GM23338 (cell line): ENCODE results near the gene NDUFV1. TPM values are rescaled to one million over a fixed set of nuclear protein-coding genes. Genes with fewer than 3 reads are reported as not detected.

Source experiments
- ATAC-seq: fragments of 200-7000 bp; cut with Tn5 transposase; 3 replicates; pipeline ENCODE4 v1.9.1; 2020
- DNase-seq: peaks from one replicate; pipeline ENCODE4 v3.0.0-alpha.2; 2015; ENCODE audit warnings: low spot score
- H2AFZ ChIP-seq: fragments of 200-600 bp; sonication (generic); 2 replicates; pipeline ENCODE4 v1.8.0; 2016; ENCODE audit warnings: antibody characterized with exemption, mild to moderate bottlenecking, moderate library complexity
- H3F3A ChIP-seq: fragments of 200-600 bp; sonication (generic); replicated peaks from 2 replicates; pipeline ENCODE4 v1.8.0; 2017; ENCODE audit warnings: antibody characterized with exemption, mixed run types, low read depth
- H3K27ac ChIP-seq: fragments of 200-600 bp; sonication (generic); 2 replicates; pipeline ENCODE4 v1.6.1; 2016; ENCODE audit warnings: low read depth
- H3K27me3 ChIP-seq: fragments of 200-600 bp; sonication (generic); 2 replicates; pipeline ENCODE4 v1.8.0; 2016; ENCODE audit warnings: mild to moderate bottlenecking, mixed run types, moderate library complexity; ENCODE audit not compliant: insufficient read depth
- H3K36me3 ChIP-seq: fragments of 200-600 bp; sonication (generic); 2 replicates; pipeline ENCODE4 v1.8.0; 2016; ENCODE audit warnings: mild to moderate bottlenecking; ENCODE audit not compliant: insufficient read depth
- H3K4me1 ChIP-seq: fragments of 200-600 bp; sonication (generic); 2 replicates; pipeline ENCODE4 v1.8.0; 2016; ENCODE audit warnings: mild to moderate bottlenecking, moderate library complexity; ENCODE audit not compliant: insufficient read depth
- H3K4me2 ChIP-seq: fragments of 200-600 bp; sonication (generic); 2 replicates; pipeline ENCODE4 v1.7.1; 2017; ENCODE audit warnings: mixed run types
- H3K4me3 ChIP-seq: fragments of 200-600 bp; sonication (generic); 2 replicates; pipeline ENCODE4 v1.6.1; 2016; ENCODE audit warnings: mixed run types
- H3K79me2 ChIP-seq: fragments of 200-600 bp; sonication (generic); replicated peaks from 2 replicates; pipeline ENCODE4 v1.8.0; 2017; ENCODE audit warnings: mild to moderate bottlenecking; ENCODE audit not compliant: insufficient read depth
- H3K9me2 ChIP-seq: fragments of 200-600 bp; sonication (generic); 2 replicates; pipeline ENCODE4 v1.8.0; 2017; ENCODE audit not compliant: insufficient read depth
- H4K20me1 ChIP-seq: fragments of 200-600 bp; sonication (generic); replicated peaks from 2 replicates; pipeline ENCODE4 v1.8.0; 2017; ENCODE audit warnings: mild to moderate bottlenecking; ENCODE audit not compliant: insufficient read depth
- H3K27ac Mint-ChIP-seq: 2 replicates; pipeline ENCODE4 v1.8.0; 2020; ENCODE audit warnings: inconsistent platforms, mild to moderate bottlenecking, moderate library complexity, mixed read lengths
- H3K27me3 Mint-ChIP-seq: 3 replicates; pipeline ENCODE4 v1.8.0; 2022; ENCODE audit warnings: low read depth, mild to moderate bottlenecking, moderate library complexity, mixed read lengths, inconsistent platforms; ENCODE audit not compliant: insufficient read depth, poor library complexity
- H3K36me3 Mint-ChIP-seq: 3 replicates; pipeline ENCODE4 v1.8.0; 2021; ENCODE audit warnings: low read depth, mild to moderate bottlenecking, inconsistent platforms, moderate library complexity, mixed read lengths
- H3K4me1 Mint-ChIP-seq: 3 replicates; pipeline ENCODE4 v1.8.0; 2020; ENCODE audit warnings: mild to moderate bottlenecking, inconsistent platforms, mixed read lengths
- H3K4me3 Mint-ChIP-seq: 3 replicates; pipeline ENCODE4 v1.8.0; 2021; ENCODE audit warnings: moderate library complexity, mild to moderate bottlenecking, inconsistent platforms, mixed read lengths
- H3K9me3 Mint-ChIP-seq: 3 replicates; pipeline ENCODE4 v1.8.0; 2020; ENCODE audit warnings: moderate library complexity, mild to moderate bottlenecking, inconsistent platforms, mixed read lengths
- CREB1 ChIP-seq: fragments of 250-450 bp; sonication (Bioruptor Pico); IDR thresholded peaks from 2 replicates; pipeline ENCODE4 v1.5.0; 2020; ENCODE audit warnings: low read depth, mild to moderate bottlenecking, moderate library complexity
- CTCF ChIP-seq, 2 experiments: fragments of 200-600 bp in 1 of 2; sonication (generic) in 1 of 2; conservative IDR thresholded peaks; 2 replicates each; pipeline versions ENCODE4 v1.5.1 to v1.6.1; 2016 to 2017; ENCODE audit warnings: antibody characterized with exemption in 2 of 2, low read depth in 2 of 2, mild to moderate bottlenecking in 2 of 2, moderate library complexity in 1 of 2
- ETS1 ChIP-seq: IDR thresholded peaks from 2 replicates; pipeline ENCODE4 v1.6.1; 2016; ENCODE audit warnings: antibody characterized with exemption
- EZH2 ChIP-seq: fragments of 200-600 bp; sonication (generic); IDR thresholded peaks from one replicate; pipeline ENCODE4 v1.8.0; 2017; ENCODE audit warnings: antibody characterized with exemption, mild to moderate bottlenecking, low read depth; ENCODE audit not compliant: unreplicated experiment
- EZH2phosphoT487 ChIP-seq: fragments of 200-600 bp; sonication (generic); IDR thresholded peaks from one replicate; pipeline ENCODE4 v1.8.1; 2018; ENCODE audit warnings: antibody characterized with exemption; ENCODE audit not compliant: unreplicated experiment
- JUNB ChIP-seq: IDR thresholded peaks from one replicate; pipeline ENCODE4 v1.6.1; 2016; ENCODE audit warnings: antibody characterized with exemption; ENCODE audit not compliant: unreplicated experiment
- NANOG ChIP-seq: IDR thresholded peaks from 2 replicates; pipeline ENCODE4 v1.6.1; 2016; ENCODE audit warnings: antibody characterized with exemption, borderline replicate concordance
- POLR2AphosphoS5 ChIP-seq: IDR thresholded peaks from 2 replicates; pipeline ENCODE4 v1.6.1; 2016; ENCODE audit warnings: antibody characterized with exemption, low read depth
- REST ChIP-seq: IDR thresholded peaks from one replicate; pipeline ENCODE4 v1.6.1; 2018; ENCODE audit warnings: antibody characterized with exemption; ENCODE audit not compliant: unreplicated experiment
- STAT1 ChIP-seq: IDR thresholded peaks from one replicate; pipeline ENCODE4 v1.6.1; 2016; ENCODE audit warnings: antibody characterized with exemption; ENCODE audit not compliant: unreplicated experiment
- ZNF114 ChIP-seq: fragments of 250-450 bp; sonication (Bioruptor Pico); IDR thresholded peaks from 2 replicates; pipeline ENCODE4 v1.5.0; 2020; ENCODE audit warnings: mild to moderate bottlenecking, moderate library complexity
- ZNF331 ChIP-seq: fragments of 250-450 bp; sonication (Bioruptor Pico); IDR thresholded peaks from 2 replicates; pipeline ENCODE4 v1.5.0; 2020; ENCODE audit warnings: low read depth, mild to moderate bottlenecking, moderate library complexity
- ZNF462 ChIP-seq: fragments of 250-450 bp; sonication (Bioruptor Pico); IDR thresholded peaks from 2 replicates; pipeline ENCODE4 v1.5.0; 2020; ENCODE audit warnings: mild to moderate bottlenecking, moderate library complexity
- polyA plus RNA-seq: library from polyadenylated mRNA; unstranded; fragments of >200 nt; fragmentation: Nextera tagmentation; extraction: Ambion mirVana; gene quantifications from 2 replicates; pipeline ENCODE4 v1.2.1, GENCODE V29; 2016
- total RNA-seq: library from RNA; depleted of rRNA; stranded (reverse); fragments of >200 nt; shearing (Covaris generic); gene quantifications from 2 replicates; pipeline ENCODE4 v1.2.3, GENCODE V29; 2014

NDUFV1 gene
- total and polyA plus RNA-seq, 2 experiments from 2014 or later, result 104 to 241 TPM

GRCh38 chr11:67600324-67601029 lies 6.3 kb upstream of the NDUFV1 start:
- Histone ChIP-seq H3K27ac (no peak overlapping the region), H3K27me3 (no peaks in the 10 kb centered on the region), H3K36me3 (no peaks in the 10 kb centered on the region; the same call in 1 of the 2 replicates), H3K4me3 (no peak overlapping the region), H3K4me2 (no peak overlapping the region), H2AFZ (peak overlapping the region; percentile 48; the same call in 1 of the 2 replicates), H4K20me1 (no peaks in the 10 kb centered on the region), H3K79me2 (no peaks in the 10 kb centered on the region), H3K9me2 (0 out of 2 replicates have a peak, but pooled peaks cover 2% of the 10 kb centered on the region), H3F3A (0 out of 2 replicates have a peak, but pooled peaks cover 6% of the 10 kb centered on the region), H3K4me1 (peaks cover 17% of the 10 kb centered on the region)
- H3K27ac Mint-ChIP-seq, result no peak overlapping the region
- no peak for DNase-seq
- H3K4me1 Mint-ChIP-seq, result peaks cover 15% of the 10 kb centered on the region
- peaks cover 2% of the 10 kb centered on the region for H3K27me3 Mint-ChIP-seq
- no peak overlapping the region for H3K4me3 Mint-ChIP-seq
- no peak for TF ChIP-seq JUNB
- TF ChIP-seq CTCF (conservative IDR thresholded peaks at IDR 0.05; ENCODE audit: low read depth in 2 of 2), result no peak
- no peak for TF ChIP-seq NANOG
- TF ChIP-seq EZH2phosphoT487, result no peak
- TF ChIP-seq STAT1, result no peak
- TF ChIP-seq CREB1, result no peak
- no peak for TF ChIP-seq ZNF114 (CRISPR knock-in tag)
- no peak for TF ChIP-seq ETS1
- no peak for TF ChIP-seq ZNF462 (CRISPR knock-in tag)
- TF ChIP-seq POLR2AphosphoS5, result no peak
- TF ChIP-seq REST, result no peak
- TF ChIP-seq EZH2, result no peak
- TF ChIP-seq ZNF331 (CRISPR knock-in tag), result no peak
- peaks cover 24% of the 10 kb centered on the region for H3K9me3 Mint-ChIP-seq
- no peaks in the 10 kb centered on the region; the same call in 1 of the 3 replicates for H3K36me3 Mint-ChIP-seq
- no peak for ATAC-seq
